Lower leg skin (tissue), 4 donors: ENCODE results near the gene IPO9. TPM values are rescaled to one million over a fixed set of nuclear protein-coding genes. Genes with fewer than 3 reads are reported as not detected.

Experiments
- DNase-seq, 2 donors: peaks; one replicate each; pipeline ENCODE4 v3.0.0-alpha.2; 2019; ENCODE audit warnings: low spot score in 2 of 2
- H3K4me3 ChIP-seq: fragments of 200-600 bp; sonication (generic); 2 replicates; pipeline ENCODE4 v1.5.1; 2017; ENCODE audit warnings: mild to moderate bottlenecking, low read depth; ENCODE audit not compliant: poor library complexity, severe bottlenecking
- CTCF ChIP-seq, 3 donors: fragments of 450-650 bp; IDR thresholded peaks; one replicate each; pipeline ENCODE4 v1.5.1; 2016; ENCODE audit warnings: antibody characterized with exemption in 3 of 3, mild to moderate bottlenecking in 3 of 3, moderate library complexity in 2 of 3
- POLR2A ChIP-seq, 2 donors: fragments of 450-650 bp; IDR thresholded peaks; one replicate each; pipeline ENCODE4 v1.6.1; 2016 to 2017; ENCODE audit warnings: antibody characterized with exemption in 2 of 2, mild to moderate bottlenecking in 1 of 2, moderate library complexity in 1 of 2
- WGBS, 2 donors: methylation state at CpG; one replicate each; pipeline ENCODE4 v1.1.5; 2018; 5-methylcytosine and 5-hydroxymethylcytosine counted together
- intact Hi-C: fragments of 100-400 bp; cut with DNase I; formaldehyde crosslinking; loops from one replicate; pipeline ENCODE4 v1.15.0; 2023; ENCODE audit warnings: low total_unique reads
- total RNA-seq, 4 donors: library from RNA; depleted of rRNA; stranded (reverse); fragments of >200 nt; gene quantifications; one replicate each; pipeline ENCODE4 v1.1.0, GENCODE V29; 2016

Gene IPO9
- total RNA-seq, 4 donors from 2014 or later = 12.1 to 16.3 (median 15.4) TPM

- intact Hi-C loops = no loop called here
- WGBS, 2 donors = 61 to 63% methylated on average over 13 to 14 of the region's 14 CpGs
Observed at GRCh38 chr1:201914456-201915235, 85.7 kb downstream of the IPO9 start.

GRCh38 chr1:201916649-201917249 is 87.8 kb downstream of the IPO9 start:
- TF ChIP-seq CTCF (IDR thresholded peaks at IDR 0.05) (no peak), POLR2A (IDR thresholded peaks at IDR 0.05) (no peak)
- DNase-seq = peak; percentile 66 to 88
- H3K4me3 ChIP-seq = no peak overlapping the region
- intact Hi-C loops = no loop called here
- 33 to 34% methylated on average over 11 of the region's 11 CpGs for WGBS, 2 donors

More at GRCh38 chr1:201914456-201915235, 85.7 kb downstream of the IPO9 start:
- no peak for DNase-seq
- no peak for TF ChIP-seq POLR2A (IDR thresholded peaks at IDR 0.05)
- TF ChIP-seq CTCF (IDR thresholded peaks at IDR 0.05) = no peak
- no peak overlapping the region for H3K4me3 ChIP-seq

GRCh38 chr1:201917362-201918033 is 88.5 kb downstream of the IPO9 start:
- intact Hi-C loops = no loop called here
- WGBS, 2 donors = 60 to 68% methylated on average over 7 of the region's 7 CpGs
- H3K4me3 ChIP-seq = no peak overlapping the region
- no peak for DNase-seq
- TF ChIP-seq CTCF (IDR thresholded peaks at IDR 0.05) = no peak
- TF ChIP-seq POLR2A (IDR thresholded peaks at IDR 0.05) = no peak

GRCh38 chr1:201918343-201918742 is 89.4 kb downstream of the IPO9 start:
- 85% methylated on average over 5 of the region's 5 CpGs for whole genome bisulfite sequencing, 2 donors
- H3K4me3 ChIP-seq = no peak overlapping the region
- no peak for DNase-seq
- no peak for TF ChIP-seq CTCF (IDR thresholded peaks at IDR 0.05)
- no peak for TF ChIP-seq POLR2A (IDR thresholded peaks at IDR 0.05)
- intact Hi-C loops = no loop called here

GRCh38 chr1:201921952-201922558 is 93.1 kb downstream of the IPO9 start:
- intact Hi-C loops = no loop called here
- no peak for TF ChIP-seq POLR2A (IDR thresholded peaks at IDR 0.05)
- TF ChIP-seq CTCF (IDR thresholded peaks at IDR 0.05) = no peak
- H3K4me3 ChIP-seq = no peak overlapping the region
- WGBS, 2 donors = 87 to 90% methylated on average over 3 of the region's 3 CpGs
- DNase-seq = no peak
